NCI-H82 treated with DMSO at 0.1 percent for 48 hours (cell line): ENCODE data around the gene DACT2.
"Not testable (repeated sequence)": the region's sequence is repeated elsewhere in the genome, so short reads cannot be mapped to it uniquely, and the experiment has no call there.

Experiments
- DNase-seq: peaks from one replicate; lab custom pipeline; 2025; ENCODE audit not compliant: unreplicated experiment; lab: John Stamatoyannopoulos, UW

DACT2 gene

GRCh38 chr6:168319279-168320111 is at the start of gene DACT2:
TSS of gene DACT2 (minus strand) at chr6:168319777. CDS start at chr6:168319633, 144 bp downstream.
- no peak for DNase-seq

- DNase-seq, result no peak
Measured at GRCh38 chr6:168368936-168369335, 49.4 kb upstream of the DACT2 start.

GRCh38 chr6:168368066-168368820 is 48.7 kb upstream of the DACT2 start:
- DNase-seq, result no peak

GRCh38 chr6:168367285-168367751 is 47.7 kb upstream of the DACT2 start:
- DNase-seq, result no peak

- DNase-seq, result no peak
Measured at GRCh38 chr6:168366473-168366872, 46.9 kb upstream of the DACT2 start.

- DNase-seq, result no peak
Measured at GRCh38 chr6:168365422-168366165, 46.0 kb upstream of the DACT2 start.

- no peak for DNase-seq
Measured at GRCh38 chr6:168364793-168365421, 45.3 kb upstream of the DACT2 start.

GRCh38 chr6:168363811-168364792 is 44.5 kb upstream of the DACT2 start:
- DNase-seq, result no peak

- DNase-seq, result no peak
Measured at GRCh38 chr6:168363302-168363701, 43.7 kb upstream of the DACT2 start.

- no peak for DNase-seq
Measured at GRCh38 chr6:168362276-168362990, 42.9 kb upstream of the DACT2 start.

GRCh38 chr6:168361766-168362165 is 42.2 kb upstream of the DACT2 start:
- no peak for DNase-seq

- no peak for DNase-seq
Measured at GRCh38 chr6:168359794-168360193, 40.2 kb upstream of the DACT2 start.

- DNase-seq, result no peak
Measured at GRCh38 chr6:168358842-168359420, 39.4 kb upstream of the DACT2 start.

- not testable (repeated sequence) for DNase-seq
Measured at GRCh38 chr6:168356872-168357271, 37.3 kb upstream of the DACT2 start.

- no peak for DNase-seq
Measured at GRCh38 chr6:168355716-168356522, 36.3 kb upstream of the DACT2 start.

- no peak for DNase-seq
Measured at GRCh38 chr6:168354338-168354737, 34.8 kb upstream of the DACT2 start.

GRCh38 chr6:168353041-168353440 is 33.5 kb upstream of the DACT2 start:
- no peak for DNase-seq

- DNase-seq, result no peak
Measured at GRCh38 chr6:168352096-168352495, 32.5 kb upstream of the DACT2 start.
